HEK293 (cell line): Measurements from ENCODE around the gene KLHL17.
A peak's percentile ranks its signal among the peaks of the same experiment; 100 is the strongest.

Experiments
- SP3 ChIP-seq: fragments of 450-650 bp; formaldehyde crosslinking; IDR thresholded peaks from 2 replicates; pipeline ENCODE4 v1.5.1; 2016; ENCODE audit warnings: missing biosample characterization, missing genetic modification characterization
- ZBTB21 ChIP-seq: fragments of 450-650 bp; formaldehyde crosslinking; IDR thresholded peaks from 2 replicates; pipeline ENCODE4 v1.5.1; 2017; ENCODE audit warnings: missing biosample characterization, missing genetic modification characterization
- ZNF221 ChIP-seq: fragments of 450-650 bp; formaldehyde crosslinking; IDR thresholded peaks from 2 replicates; pipeline ENCODE4 v1.5.1; 2017; ENCODE audit warnings: missing biosample characterization, missing genetic modification characterization, borderline replicate concordance
- ZNF350 ChIP-seq: fragments of 450-650 bp; formaldehyde crosslinking; IDR thresholded peaks from 2 replicates; pipeline ENCODE4 v1.5.0; 2017; ENCODE audit warnings: missing biosample characterization, mild to moderate bottlenecking, missing genetic modification characterization
- ZNF48 ChIP-seq: fragments of 450-650 bp; formaldehyde crosslinking; IDR thresholded peaks from 2 replicates; pipeline ENCODE4 v1.5.1; 2016; ENCODE audit warnings: missing biosample characterization, missing genetic modification characterization
- ZNF510 ChIP-seq: fragments of 450-650 bp; formaldehyde crosslinking; IDR thresholded peaks from 2 replicates; pipeline ENCODE4 v1.5.1; 2018; ENCODE audit warnings: mild to moderate bottlenecking, missing genetic modification characterization, missing biosample characterization; ENCODE audit not compliant: insufficient replicate concordance
- ZNF529 ChIP-seq: fragments of 450-650 bp; formaldehyde crosslinking; IDR thresholded peaks from 2 replicates; pipeline ENCODE4 v1.5.1; 2017; ENCODE audit warnings: missing genetic modification characterization, missing biosample characterization; ENCODE audit not compliant: insufficient replicate concordance
- ZNF621 ChIP-seq: fragments of 450-650 bp; formaldehyde crosslinking; IDR thresholded peaks from 2 replicates; pipeline ENCODE4 v1.5.1; 2017; ENCODE audit warnings: missing biosample characterization, missing genetic modification characterization
- ZNF626 ChIP-seq: fragments of 450-650 bp; sonication (Bioruptor Pico); formaldehyde crosslinking; IDR thresholded peaks from 2 replicates; pipeline ENCODE4 v1.5.1; 2018; ENCODE audit warnings: missing biosample characterization, missing genetic modification characterization, inconsistent platforms
- ZNF629 ChIP-seq: fragments of 450-650 bp; formaldehyde crosslinking; IDR thresholded peaks from 2 replicates; pipeline ENCODE4 v1.5.1; 2017; ENCODE audit warnings: missing biosample characterization, missing genetic modification characterization
- ZNF701 ChIP-seq: fragments of 450-650 bp; formaldehyde crosslinking; IDR thresholded peaks from 2 replicates; pipeline ENCODE4 v1.5.1; 2016; ENCODE audit warnings: missing biosample characterization, missing genetic modification characterization
- ZNF791 ChIP-seq: fragments of 450-650 bp; formaldehyde crosslinking; IDR thresholded peaks from 2 replicates; pipeline ENCODE4 v1.5.1; 2016; ENCODE audit warnings: missing biosample characterization, missing genetic modification characterization
- ZNF837 ChIP-seq: fragments of 450-650 bp; formaldehyde crosslinking; IDR thresholded peaks from 2 replicates; pipeline ENCODE4 v1.5.1; 2016; ENCODE audit warnings: missing biosample characterization, missing genetic modification characterization
- ZSCAN23 ChIP-seq: fragments of 450-650 bp; formaldehyde crosslinking; IDR thresholded peaks from 2 replicates; pipeline ENCODE4 v1.5.1; 2016; ENCODE audit warnings: missing biosample characterization, missing genetic modification characterization
- TF ChIP-seq, protein P1 (sequence below): fragments of 450-650 bp; formaldehyde crosslinking; conservative IDR thresholded peaks from 2 replicates; pipeline ENCODE4 v1.5.1; 2016; ENCODE audit warnings: low read depth, missing biosample characterization, missing genetic modification characterization
- TF ChIP-seq, protein P2 (sequence below): fragments of 450-650 bp; formaldehyde crosslinking; conservative IDR thresholded peaks from 2 replicates; pipeline ENCODE4 v1.5.1; 2016; ENCODE audit warnings: low read depth, missing biosample characterization, missing genetic modification characterization
- TF ChIP-seq, protein P3 (sequence below): fragments of 450-650 bp; formaldehyde crosslinking; IDR thresholded peaks from 2 replicates; pipeline ENCODE4 v1.5.1; 2017; ENCODE audit warnings: missing biosample characterization, missing genetic modification characterization
- TF ChIP-seq, protein P4 (sequence below): fragments of 450-650 bp; formaldehyde crosslinking; IDR thresholded peaks from 2 replicates; pipeline ENCODE4 v1.5.1; 2016; ENCODE audit warnings: missing biosample characterization, missing genetic modification characterization
- TF ChIP-seq, protein P5 (sequence below): fragments of 450-650 bp; formaldehyde crosslinking; IDR thresholded peaks from 2 replicates; pipeline ENCODE4 v1.5.1; 2016; ENCODE audit warnings: missing biosample characterization, missing genetic modification characterization
- TF ChIP-seq, protein P6 (sequence below): fragments of 450-650 bp; formaldehyde crosslinking; IDR thresholded peaks from 2 replicates; pipeline ENCODE4; 2016; ENCODE audit warnings: missing biosample characterization, missing genetic modification characterization
- TF ChIP-seq, protein P7 (sequence below): fragments of 450-650 bp; formaldehyde crosslinking; IDR thresholded peaks from 2 replicates; pipeline ENCODE4 v1.5.1; 2016; ENCODE audit warnings: missing biosample characterization, missing genetic modification characterization

The KLHL17 gene

DNA sequence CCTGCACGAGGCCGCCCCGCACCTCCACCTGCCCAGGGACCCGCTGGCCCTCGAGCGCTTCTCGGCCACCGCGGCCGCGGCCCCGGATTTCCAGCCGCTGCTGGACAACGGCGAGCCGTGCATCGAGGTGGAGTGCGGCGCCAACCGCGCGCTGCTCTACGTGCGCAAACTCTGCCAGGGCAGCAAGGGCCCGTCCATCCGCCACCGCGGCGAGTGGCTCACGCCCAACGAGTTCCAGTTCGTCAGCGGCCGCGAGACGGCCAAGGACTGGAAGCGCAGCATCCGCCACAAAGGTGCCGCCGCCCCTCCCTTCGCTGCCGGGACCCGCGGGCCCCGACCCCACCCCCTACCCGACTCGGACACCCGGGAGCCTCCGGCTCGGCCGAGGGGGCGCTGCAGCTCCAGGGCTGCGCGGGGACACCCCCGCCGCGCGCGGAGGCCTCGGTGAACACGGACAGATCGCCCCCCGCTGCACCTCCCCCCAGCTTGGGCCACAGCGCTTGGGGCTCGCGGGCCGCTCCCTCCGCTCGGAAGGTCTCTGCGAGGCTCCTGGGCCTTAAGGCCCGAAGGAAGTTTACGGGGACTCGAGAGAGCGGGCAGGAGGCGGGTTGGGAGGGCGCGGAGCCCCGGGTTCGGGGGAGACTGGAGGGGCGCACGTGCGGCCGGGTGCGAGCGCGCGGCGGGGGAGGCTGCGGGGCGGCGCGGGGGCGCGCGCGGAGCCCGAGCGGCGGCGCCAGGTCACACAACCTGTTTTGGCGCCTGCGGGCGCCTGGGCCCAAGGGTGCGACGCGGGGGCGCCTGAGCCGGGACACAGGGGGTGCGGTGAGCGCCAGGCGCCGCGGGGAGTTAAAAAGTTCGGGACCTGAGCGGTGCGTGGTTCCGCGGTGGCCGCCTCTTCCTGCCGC is 35.5 kb upstream of the KLHL17 start (continued):
- TF ChIP-seq, protein P1, sequence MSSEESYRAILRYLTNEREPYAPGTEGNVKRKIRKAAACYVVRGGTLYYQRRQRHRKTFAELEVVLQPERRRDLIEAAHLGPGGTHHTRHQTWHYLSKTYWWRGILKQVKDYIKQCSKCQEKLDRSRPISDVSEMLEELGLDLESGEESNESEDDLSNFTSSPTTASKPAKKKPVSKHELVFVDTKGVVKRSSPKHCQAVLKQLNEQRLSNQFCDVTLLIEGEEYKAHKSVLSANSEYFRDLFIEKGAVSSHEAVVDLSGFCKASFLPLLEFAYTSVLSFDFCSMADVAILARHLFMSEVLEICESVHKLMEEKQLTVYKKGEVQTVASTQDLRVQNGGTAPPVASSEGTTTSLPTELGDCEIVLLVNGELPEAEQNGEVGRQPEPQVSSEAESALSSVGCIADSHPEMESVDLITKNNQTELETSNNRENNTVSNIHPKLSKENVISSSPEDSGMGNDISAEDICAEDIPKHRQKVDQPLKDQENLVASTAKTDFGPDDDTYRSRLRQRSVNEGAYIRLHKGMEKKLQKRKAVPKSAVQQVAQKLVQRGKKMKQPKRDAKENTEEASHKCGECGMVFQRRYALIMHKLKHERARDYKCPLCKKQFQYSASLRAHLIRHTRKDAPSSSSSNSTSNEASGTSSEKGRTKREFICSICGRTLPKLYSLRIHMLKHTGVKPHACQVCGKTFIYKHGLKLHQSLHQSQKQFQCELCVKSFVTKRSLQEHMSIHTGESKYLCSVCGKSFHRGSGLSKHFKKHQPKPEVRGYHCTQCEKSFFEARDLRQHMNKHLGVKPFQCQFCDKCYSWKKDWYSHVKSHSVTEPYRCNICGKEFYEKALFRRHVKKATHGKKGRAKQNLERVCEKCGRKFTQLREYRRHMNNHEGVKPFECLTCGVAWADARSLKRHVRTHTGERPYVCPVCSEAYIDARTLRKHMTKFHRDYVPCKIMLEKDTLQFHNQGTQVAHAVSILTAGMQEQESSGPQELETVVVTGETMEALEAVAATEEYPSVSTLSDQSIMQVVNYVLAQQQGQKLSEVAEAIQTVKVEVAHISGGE, result no peak
- TF ChIP-seq, protein P2, sequence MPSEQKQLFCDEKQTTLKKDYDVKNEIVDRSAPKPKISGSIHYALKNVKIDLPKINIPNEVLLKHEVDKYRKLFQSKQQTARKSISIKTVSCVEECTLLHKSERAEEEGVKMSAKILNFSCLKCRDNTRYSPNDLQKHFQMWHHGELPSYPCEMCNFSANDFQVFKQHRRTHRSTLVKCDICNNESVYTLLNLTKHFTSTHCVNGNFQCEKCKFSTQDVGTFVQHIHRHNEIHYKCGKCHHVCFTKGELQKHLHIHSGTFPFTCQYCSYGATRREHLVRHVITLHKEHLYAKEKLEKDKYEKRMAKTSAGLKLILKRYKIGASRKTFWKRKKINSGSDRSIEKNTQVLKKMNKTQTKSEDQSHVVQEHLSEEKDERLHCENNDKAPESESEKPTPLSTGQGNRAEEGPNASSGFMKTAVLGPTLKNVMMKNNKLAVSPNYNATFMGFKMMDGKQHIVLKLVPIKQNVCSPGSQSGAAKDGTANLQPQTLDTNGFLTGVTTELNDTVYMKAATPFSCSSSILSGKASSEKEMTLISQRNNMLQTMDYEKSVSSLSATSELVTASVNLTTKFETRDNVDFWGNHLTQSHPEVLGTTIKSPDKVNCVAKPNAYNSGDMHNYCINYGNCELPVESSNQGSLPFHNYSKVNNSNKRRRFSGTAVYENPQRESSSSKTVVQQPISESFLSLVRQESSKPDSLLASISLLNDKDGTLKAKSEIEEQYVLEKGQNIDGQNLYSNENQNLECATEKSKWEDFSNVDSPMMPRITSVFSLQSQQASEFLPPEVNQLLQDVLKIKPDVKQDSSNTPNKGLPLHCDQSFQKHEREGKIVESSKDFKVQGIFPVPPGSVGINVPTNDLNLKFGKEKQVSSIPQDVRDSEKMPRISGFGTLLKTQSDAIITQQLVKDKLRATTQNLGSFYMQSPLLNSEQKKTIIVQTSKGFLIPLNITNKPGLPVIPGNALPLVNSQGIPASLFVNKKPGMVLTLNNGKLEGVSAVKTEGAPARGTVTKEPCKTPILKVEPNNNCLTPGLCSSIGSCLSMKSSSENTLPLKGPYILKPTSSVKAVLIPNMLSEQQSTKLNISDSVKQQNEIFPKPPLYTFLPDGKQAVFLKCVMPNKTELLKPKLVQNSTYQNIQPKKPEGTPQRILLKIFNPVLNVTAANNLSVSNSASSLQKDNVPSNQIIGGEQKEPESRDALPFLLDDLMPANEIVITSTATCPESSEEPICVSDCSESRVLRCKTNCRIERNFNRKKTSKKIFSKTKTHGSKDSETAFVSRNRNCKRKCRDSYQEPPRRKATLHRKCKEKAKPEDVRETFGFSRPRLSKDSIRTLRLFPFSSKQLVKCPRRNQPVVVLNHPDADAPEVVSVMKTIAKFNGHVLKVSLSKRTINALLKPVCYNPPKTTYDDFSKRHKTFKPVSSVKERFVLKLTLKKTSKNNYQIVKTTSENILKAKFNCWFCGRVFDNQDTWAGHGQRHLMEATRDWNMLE (tag by site-specific recombination), result no peak
- no peak for TF ChIP-seq ZNF221 (tag by site-specific recombination)
- no peak; the same call in 1 of the 2 replicates for TF ChIP-seq SP3 (tag by site-specific recombination)
- no peak for TF ChIP-seq ZNF791
- peak; percentile 22; the same call in 1 of the 2 replicates for TF ChIP-seq ZNF629 (tag by site-specific recombination)
- TF ChIP-seq, protein P3, sequence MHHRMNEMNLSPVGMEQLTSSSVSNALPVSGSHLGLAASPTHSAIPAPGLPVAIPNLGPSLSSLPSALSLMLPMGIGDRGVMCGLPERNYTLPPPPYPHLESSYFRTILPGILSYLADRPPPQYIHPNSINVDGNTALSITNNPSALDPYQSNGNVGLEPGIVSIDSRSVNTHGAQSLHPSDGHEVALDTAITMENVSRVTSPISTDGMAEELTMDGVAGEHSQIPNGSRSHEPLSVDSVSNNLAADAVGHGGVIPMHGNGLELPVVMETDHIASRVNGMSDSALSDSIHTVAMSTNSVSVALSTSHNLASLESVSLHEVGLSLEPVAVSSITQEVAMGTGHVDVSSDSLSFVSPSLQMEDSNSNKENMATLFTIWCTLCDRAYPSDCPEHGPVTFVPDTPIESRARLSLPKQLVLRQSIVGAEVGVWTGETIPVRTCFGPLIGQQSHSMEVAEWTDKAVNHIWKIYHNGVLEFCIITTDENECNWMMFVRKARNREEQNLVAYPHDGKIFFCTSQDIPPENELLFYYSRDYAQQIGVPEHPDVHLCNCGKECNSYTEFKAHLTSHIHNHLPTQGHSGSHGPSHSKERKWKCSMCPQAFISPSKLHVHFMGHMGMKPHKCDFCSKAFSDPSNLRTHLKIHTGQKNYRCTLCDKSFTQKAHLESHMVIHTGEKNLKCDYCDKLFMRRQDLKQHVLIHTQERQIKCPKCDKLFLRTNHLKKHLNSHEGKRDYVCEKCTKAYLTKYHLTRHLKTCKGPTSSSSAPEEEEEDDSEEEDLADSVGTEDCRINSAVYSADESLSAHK, result no peak
- TF ChIP-seq, protein P4, sequence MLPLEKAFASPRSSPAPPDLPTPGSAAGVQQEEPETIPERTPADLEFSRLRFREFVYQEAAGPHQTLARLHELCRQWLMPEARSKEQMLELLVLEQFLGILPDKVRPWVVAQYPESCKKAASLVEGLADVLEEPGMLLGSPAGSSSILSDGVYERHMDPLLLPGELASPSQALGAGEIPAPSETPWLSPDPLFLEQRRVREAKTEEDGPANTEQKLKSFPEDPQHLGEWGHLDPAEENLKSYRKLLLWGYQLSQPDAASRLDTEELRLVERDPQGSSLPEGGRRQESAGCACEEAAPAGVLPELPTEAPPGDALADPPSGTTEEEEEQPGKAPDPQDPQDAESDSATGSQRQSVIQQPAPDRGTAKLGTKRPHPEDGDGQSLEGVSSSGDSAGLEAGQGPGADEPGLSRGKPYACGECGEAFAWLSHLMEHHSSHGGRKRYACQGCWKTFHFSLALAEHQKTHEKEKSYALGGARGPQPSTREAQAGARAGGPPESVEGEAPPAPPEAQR, result no peak
- TF ChIP-seq, protein P5, sequence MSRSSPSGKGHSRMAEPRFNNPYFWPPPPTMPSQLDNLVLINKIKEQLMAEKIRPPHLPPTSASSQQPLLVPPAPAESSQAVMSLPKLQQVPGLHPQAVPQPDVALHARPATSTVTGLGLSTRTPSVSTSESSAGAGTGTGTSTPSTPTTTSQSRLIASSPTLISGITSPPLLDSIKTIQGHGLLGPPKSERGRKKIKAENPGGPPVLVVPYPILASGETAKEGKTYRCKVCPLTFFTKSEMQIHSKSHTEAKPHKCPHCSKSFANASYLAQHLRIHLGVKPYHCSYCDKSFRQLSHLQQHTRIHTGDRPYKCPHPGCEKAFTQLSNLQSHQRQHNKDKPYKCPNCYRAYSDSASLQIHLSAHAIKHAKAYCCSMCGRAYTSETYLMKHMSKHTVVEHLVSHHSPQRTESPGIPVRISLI (tag by site-specific recombination), result no peak
- TF ChIP-seq ZNF350 (tag by site-specific recombination), result no peak
- TF ChIP-seq ZNF529 (tag by site-specific recombination), result no peak
- no peak for TF ChIP-seq ZNF621 (tag by site-specific recombination)
- TF ChIP-seq ZNF701 (tag by site-specific recombination), result no peak
- no peak for TF ChIP-seq ZNF510 (tag by site-specific recombination)
- TF ChIP-seq ZNF837, result no peak
- TF ChIP-seq, protein P6, sequence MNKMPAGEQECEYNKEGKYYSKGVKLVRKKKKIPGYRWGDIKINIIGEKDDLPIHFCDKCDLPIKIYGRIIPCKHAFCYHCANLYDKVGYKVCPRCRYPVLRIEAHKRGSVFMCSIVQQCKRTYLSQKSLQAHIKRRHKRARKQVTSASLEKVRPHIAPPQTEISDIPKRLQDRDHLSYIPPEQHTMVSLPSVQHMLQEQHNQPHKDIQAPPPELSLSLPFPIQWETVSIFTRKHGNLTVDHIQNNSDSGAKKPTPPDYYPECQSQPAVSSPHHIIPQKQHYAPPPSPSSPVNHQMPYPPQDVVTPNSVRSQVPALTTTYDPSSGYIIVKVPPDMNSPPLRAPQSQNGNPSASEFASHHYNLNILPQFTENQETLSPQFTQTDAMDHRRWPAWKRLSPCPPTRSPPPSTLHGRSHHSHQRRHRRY (tag by site-specific recombination), result no peak
- no peak for TF ChIP-seq ZNF626
- TF ChIP-seq, protein P7, sequence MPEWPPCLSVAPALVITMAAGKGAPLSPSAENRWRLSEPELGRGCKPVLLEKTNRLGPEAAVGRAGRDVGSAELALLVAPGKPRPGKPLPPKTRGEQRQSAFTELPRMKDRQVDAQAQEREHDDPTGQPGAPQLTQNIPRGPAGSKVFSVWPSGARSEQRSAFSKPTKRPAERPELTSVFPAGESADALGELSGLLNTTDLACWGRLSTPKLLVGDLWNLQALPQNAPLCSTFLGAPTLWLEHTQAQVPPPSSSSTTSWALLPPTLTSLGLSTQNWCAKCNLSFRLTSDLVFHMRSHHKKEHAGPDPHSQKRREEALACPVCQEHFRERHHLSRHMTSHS (tag by site-specific recombination), result no peak
- TF ChIP-seq ZSCAN23 (tag by site-specific recombination), result no peak
- TF ChIP-seq ZNF48 (tag by site-specific recombination), result no peak
- TF ChIP-seq ZBTB21 (tag by site-specific recombination), result no peak
